ENCODE data around the gene RNF4.

- TF ChIP-seq, protein P1, sequence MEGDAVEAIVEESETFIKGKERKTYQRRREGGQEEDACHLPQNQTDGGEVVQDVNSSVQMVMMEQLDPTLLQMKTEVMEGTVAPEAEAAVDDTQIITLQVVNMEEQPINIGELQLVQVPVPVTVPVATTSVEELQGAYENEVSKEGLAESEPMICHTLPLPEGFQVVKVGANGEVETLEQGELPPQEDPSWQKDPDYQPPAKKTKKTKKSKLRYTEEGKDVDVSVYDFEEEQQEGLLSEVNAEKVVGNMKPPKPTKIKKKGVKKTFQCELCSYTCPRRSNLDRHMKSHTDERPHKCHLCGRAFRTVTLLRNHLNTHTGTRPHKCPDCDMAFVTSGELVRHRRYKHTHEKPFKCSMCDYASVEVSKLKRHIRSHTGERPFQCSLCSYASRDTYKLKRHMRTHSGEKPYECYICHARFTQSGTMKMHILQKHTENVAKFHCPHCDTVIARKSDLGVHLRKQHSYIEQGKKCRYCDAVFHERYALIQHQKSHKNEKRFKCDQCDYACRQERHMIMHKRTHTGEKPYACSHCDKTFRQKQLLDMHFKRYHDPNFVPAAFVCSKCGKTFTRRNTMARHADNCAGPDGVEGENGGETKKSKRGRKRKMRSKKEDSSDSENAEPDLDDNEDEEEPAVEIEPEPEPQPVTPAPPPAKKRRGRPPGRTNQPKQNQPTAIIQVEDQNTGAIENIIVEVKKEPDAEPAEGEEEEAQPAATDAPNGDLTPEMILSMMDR (IDR thresholded peaks at IDR 0.05; ENCODE audit: insufficient read depth, low read depth, low read length): no peak
- TF ChIP-seq EZH2 (IDR thresholded peaks at IDR 0.05; ENCODE audit: insufficient read depth, low read length): no peak
Measured at GRCh38 chr4:2480649-2481048, 11.7 kb downstream of the RNF4 start.
